H1 (cell line): Measurements from ENCODE around the gene ARRB1. TPM values are rescaled to one million over a fixed set of nuclear protein-coding genes. Genes with fewer than 3 reads are reported as not detected.

Experiments used
- CTCF ChIA-PET: fragments of 300-600 bp; sonication (Branson Sonifier 250); formaldehyde crosslinking; loops from one replicate; lab custom pipeline; 2021; ENCODE audit not compliant: partially characterized antibody; lab: Charles Lee
- POLR2A ChIA-PET: fragments of 300-600 bp; sonication (Branson Sonifier 250); formaldehyde crosslinking; loops from one replicate; lab custom pipeline; 2021; ENCODE audit warnings: inconsistent platforms; ENCODE audit not compliant: partially characterized antibody; lab: Charles Lee
- DNase-seq, 2 experiments: peaks; one replicate each; pipeline versions ENCODE4 v3.0.0 to v3.0.0-alpha.2; 2010 to 2022; ENCODE audit warnings: low spot score in 2 of 2, low read depth in 1 of 2, mixed read lengths in 1 of 2
- FAIRE-seq: peaks from 2 replicates; lab custom pipeline; 2011; peaks lifted over from hg19 to GRCh38; lab: Jason Lieb, UNC
- H2AFZ ChIP-seq: 2 replicates; pipeline ENCODE4 v1.8.1; 2012; ENCODE audit warnings: low read length, inconsistent platforms
- H2AK5ac ChIP-seq: 2 replicates; pipeline ENCODE4 v1.6.1; 2013; ENCODE audit warnings: low read depth, low read length
- H2BK120ac ChIP-seq: replicated peaks from 2 replicates; pipeline ENCODE3; 2013; ENCODE audit warnings: low read depth, low read length, inconsistent platforms
- H2BK12ac ChIP-seq: 2 replicates; pipeline ENCODE4 v1.6.1; 2013; ENCODE audit warnings: low read depth, low read length
- H2BK15ac ChIP-seq: 2 replicates; pipeline ENCODE4 v1.6.1; 2013; ENCODE audit warnings: low read length
- H2BK20ac ChIP-seq: 2 replicates; pipeline ENCODE4 v1.6.1; 2013; ENCODE audit warnings: low read length
- H2BK5ac ChIP-seq: 2 replicates; pipeline ENCODE4 v1.6.1; 2013; ENCODE audit warnings: low read depth, low read length
- H3K14ac ChIP-seq: 2 replicates; pipeline ENCODE4 v1.6.1; 2013; ENCODE audit warnings: inconsistent platforms; ENCODE audit not compliant: insufficient read length
- H3K18ac ChIP-seq: 2 replicates; pipeline ENCODE4 v1.6.1; 2013; ENCODE audit warnings: low read length; ENCODE audit errors: extremely low read depth
- H3K23ac ChIP-seq: 2 replicates; pipeline ENCODE4 v1.6.1; 2013; ENCODE audit warnings: inconsistent platforms; ENCODE audit not compliant: insufficient read length
- H3K23me2 ChIP-seq: 2 replicates; pipeline ENCODE4 v1.6.1; 2013; ENCODE audit warnings: low read depth, low read length
- H3K27ac ChIP-seq: 2 replicates; pipeline ENCODE4 v1.6.1; 2011; ENCODE audit warnings: low read depth, low read length, inconsistent platforms
- H3K27me3 ChIP-seq, 4 experiments: replicated peaks in 1 of 4; 1 replicate in 1 of 4; 2 replicates in 3 of 4; pipeline versions ENCODE4 v1.6.1 to v1.8.1; 2011 to 2013; ENCODE audit warnings: low read length in 3 of 4, mild to moderate bottlenecking in 3 of 4, inconsistent platforms in 2 of 4, mixed read lengths in 2 of 4, moderate library complexity in 1 of 4; ENCODE audit not compliant: control insufficient read depth in 3 of 4, insufficient read depth in 3 of 4; ENCODE audit errors: extremely low read depth in 1 of 4
- H3K36me3 ChIP-seq, 4 experiments: 2 replicates each; pipeline versions ENCODE4 v1.6.1 to v1.8.1; 2011 to 2013; ENCODE audit warnings: mild to moderate bottlenecking in 4 of 4, low read length in 3 of 4, moderate library complexity in 2 of 4, control low read depth in 1 of 4, inconsistent platforms in 1 of 4; ENCODE audit not compliant: insufficient read depth in 4 of 4, control insufficient read depth in 2 of 4
- H3K4ac ChIP-seq: replicated peaks from 2 replicates; pipeline ENCODE3; 2013; ENCODE audit warnings: low read length, low read depth, mixed read lengths, inconsistent platforms; ENCODE audit not compliant: insufficient read length
- H3K4me1 ChIP-seq, 4 experiments: replicated peaks in 1 of 4; 1 replicate in 1 of 4; 2 replicates in 3 of 4; pipeline versions ENCODE4 v1.6.1 to v1.8.1; 2011 to 2013; ENCODE audit warnings: low read length in 3 of 4, inconsistent platforms in 2 of 4, mixed read lengths in 1 of 4; ENCODE audit not compliant: insufficient read depth in 4 of 4, control insufficient read depth in 3 of 4
- H3K4me2 ChIP-seq, 2 experiments: 2 replicates each; pipeline versions ENCODE4 v1.6.1 to v1.8.1; 2011 to 2013; ENCODE audit warnings: low read depth in 2 of 2, low read length in 2 of 2, control low read depth in 1 of 2, inconsistent platforms in 1 of 2, mild to moderate bottlenecking in 1 of 2; ENCODE audit not compliant: insufficient read depth in 1 of 2
- H3K4me3 ChIP-seq, 4 experiments: fragments of 200-600, 300-600 bp in 1 of 4; sonication (generic), shearing (Covaris generic), sonication (Bioruptor Twin) in 1 of 4; 2 replicates each; pipeline versions ENCODE4 v1.5.1 to v1.8.1; 2011 to 2016; ENCODE audit warnings: low read length in 4 of 4, low read depth in 3 of 4, control low read depth in 2 of 4, inconsistent platforms in 2 of 4, mild to moderate bottlenecking in 2 of 4, mixed read lengths in 1 of 4, moderate library complexity in 1 of 4; ENCODE audit not compliant: insufficient read depth in 2 of 4; ENCODE audit errors: extremely low read depth in 1 of 4
- H3K56ac ChIP-seq: replicated peaks from 2 replicates; pipeline ENCODE3; 2013; ENCODE audit warnings: low read depth, mild to moderate bottlenecking, mixed read lengths, low read length, inconsistent platforms; ENCODE audit not compliant: insufficient read length
- H3K79me1 ChIP-seq: 2 replicates; pipeline ENCODE4 v1.6.1; 2013; ENCODE audit warnings: low read depth, low read length, control low read depth
- H3K79me2 ChIP-seq, 2 experiments: 2 replicates each; pipeline versions ENCODE4 v1.6.1 to v1.8.1; 2012 to 2013; ENCODE audit warnings: low read length in 2 of 2, mild to moderate bottlenecking in 2 of 2, inconsistent platforms in 1 of 2; ENCODE audit not compliant: insufficient read depth in 2 of 2, control insufficient read depth in 1 of 2
- H3K9ac ChIP-seq, 4 experiments: replicated peaks in 1 of 4; 1 replicate in 1 of 4; 2 replicates in 3 of 4; pipeline versions ENCODE4 v1.6.1 to v1.8.1; 2011 to 2013; ENCODE audit warnings: low read depth in 3 of 4, low read length in 3 of 4, control low read depth in 2 of 4, mild to moderate bottlenecking in 2 of 4, moderate library complexity in 2 of 4, inconsistent platforms in 1 of 4; ENCODE audit errors: extremely low read depth in 1 of 4
- H3K9me3 ChIP-seq, 2 experiments: 2 replicates each; pipeline versions ENCODE4 v1.6.1 to v1.8.1; 2012 to 2013; ENCODE audit warnings: mild to moderate bottlenecking in 2 of 2, moderate library complexity in 2 of 2, control low read depth in 1 of 2, inconsistent platforms in 1 of 2, low read depth in 1 of 2, low read length in 1 of 2, mixed read lengths in 1 of 2; ENCODE audit not compliant: insufficient read depth in 2 of 2
- H4K20me1 ChIP-seq, 2 experiments: replicated peaks in 1 of 2; 2 replicates each; pipeline versions ENCODE3 to v1.8.1; 2011 to 2013; ENCODE audit warnings: inconsistent platforms in 2 of 2, low read length in 2 of 2, mild to moderate bottlenecking in 1 of 2; ENCODE audit not compliant: insufficient read depth in 2 of 2, control insufficient read depth in 1 of 2
- H4K5ac ChIP-seq: 2 replicates; pipeline ENCODE4 v1.6.1; 2013; ENCODE audit warnings: low read length, low read depth, mixed read lengths, inconsistent platforms; ENCODE audit not compliant: insufficient read length
- H4K8ac ChIP-seq: 2 replicates; pipeline ENCODE4 v1.8.0; 2013; ENCODE audit warnings: mild to moderate bottlenecking, moderate library complexity, low read length, inconsistent platforms; ENCODE audit not compliant: insufficient read depth; ENCODE audit errors: extremely low read depth
- H4K91ac ChIP-seq: replicated peaks from 2 replicates; pipeline ENCODE3; 2013; ENCODE audit warnings: low read length, mixed read lengths, inconsistent platforms; ENCODE audit not compliant: insufficient read length
- KDM1A ChIP-seq: fragments of 200-600, 300-600 bp; sonication (generic); IDR thresholded peaks from 2 replicates; pipeline ENCODE4 v1.7.1; 2016; ENCODE audit warnings: mild to moderate bottlenecking, low read length, borderline replicate concordance
- RNF2 ChIP-seq: fragments of 200-900, 300-1000 bp; sonication (generic); IDR thresholded peaks from 2 replicates; pipeline ENCODE4 v1.7.1; 2016; ENCODE audit warnings: borderline replicate concordance, low read depth, mild to moderate bottlenecking, antibody characterized with exemption, low read length; ENCODE audit not compliant: poor library complexity, severe bottlenecking; ENCODE audit errors: missing control alignments
- SIRT6 ChIP-seq: IDR thresholded peaks from one replicate; pipeline ENCODE4 v1.7.1; 2012; ENCODE audit warnings: low read length, inconsistent platforms
- WGBS, 2 experiments: shearing (Covaris generic) in 1 of 2; methylation state at CpG; one replicate each; pipeline versions ENCODE4 v1.1.6 to v1.1.7; 2013 to 2015; ENCODE audit warnings: low lambda C conversion rate in 2 of 2, mixed read lengths in 2 of 2, inconsistent platforms in 1 of 2, low coverage in 1 of 2, missing lambda C conversion rate in 1 of 2; ENCODE audit not compliant: insufficient replicate concordance in 2 of 2, insufficient coverage in 1 of 2, insufficient read length in 1 of 2; ENCODE audit errors: extremely low coverage in 1 of 2, missing lambda C conversion rate in 1 of 2; 5-methylcytosine and 5-hydroxymethylcytosine counted together
- polyA plus RNA-seq, 7 experiments: library from polyadenylated mRNA; depleted of rRNA in 3 of 7; stranded (reverse) in 5 of 7; unstranded in 2 of 7; fragments of >200 nt in 5 of 7; fragments of 200-250 nt in 2 of 7; gene quantifications; 1 replicate in 5 of 7; 2 replicates in 1 of 7; 4 replicates in 1 of 7; pipeline versions ENCODE4 v1.2.1 to v1.2.3, GENCODE V29; 2011 to 2013; ENCODE audit warnings: missing spikeins in 2 of 7, mixed read lengths in 2 of 7
- total RNA-seq: library from RNA; stranded (reverse); fragmentation: NEBNext Ultra II Directional; extraction: Animal tissue kit (Norgen Biotek cat#: 25700); gene quantifications from 2 replicates; pipeline ENCODE4 v1.2.1, GENCODE V29; 2021

Gene ARRB1
- total and polyA plus RNA-seq, 2 of the 8 experiments (the other 6 are each of a cell fraction or from before 2014, with no cell fraction given): 9.4 to 31.8 TPM

GRCh38 chr11:75333022-75333806 lies 18.2 kb downstream of the ARRB1 start:
- Histone ChIP-seq H2BK120ac (peak overlapping the region; percentile 94), H4K20me1 (no peaks in the 10 kb centered on the region), H3K4me3 (no peak overlapping the region), H3K56ac (peak overlapping the region; percentile 90), H2BK5ac (peak overlapping the region; percentile 84; the same call in 1 of the 2 replicates), H4K5ac (peak overlapping the region; percentile 22), H3K36me3 (0 out of 8 replicates have a peak, but pooled peaks cover 0 to 2% (median 0%) of the 10 kb centered on the region in 4 experiments), H3K9ac (no peak overlapping the region), H3K18ac (peak overlapping the region; percentile 89), H4K8ac (no peak overlapping the region), H3K27me3 (no peaks in the 10 kb centered on the region), H3K4me2 (no peak overlapping the region), H3K9me3 (no peaks in the 10 kb centered on the region), H2AFZ (no peak overlapping the region), H3K4me1 (peaks cover 0 to 14% (median 8%) of the 10 kb centered on the region in 4 experiments; a peak in 6 of 7 replicates), H3K27ac (no peak overlapping the region), H3K23ac (no peak overlapping the region), H2BK15ac (peak overlapping the region; percentile 37; the same call in 1 of the 2 replicates), H2BK12ac (peak overlapping the region; percentile 90; the same call in 1 of the 2 replicates), H2AK5ac (peak overlapping the region; percentile 91; the same call in 1 of the 2 replicates), H3K79me1 (no peaks in the 10 kb centered on the region), H3K79me2 (no peaks in the 10 kb centered on the region), H4K91ac (peak overlapping the region; percentile 95), H3K23me2 (no peaks in the 10 kb centered on the region), H2BK20ac (peak overlapping the region; percentile 95; the same call in 1 of the 2 replicates), H3K4ac (peak overlapping the region; percentile 87), H3K14ac (peak overlapping the region; percentile 55)
- FAIRE-seq: no peak
- WGBS, 2 experiments: 80% methylated on average over 8 of the region's 8 CpGs; no CpG with 5 or more reads in 1 of the 2 experiments
- ChIA-PET POLR2A (interaction anchor here (0.9 to 6.2 kb wide), 8 partner anchors 8 to 203 kb away, joined by 3 to 51 read pairs (median 12); no protein-coding TSS in a partner anchor), CTCF (interaction anchor here (0.6 to 11.1 kb wide), 8 partner anchors 8 to 198 kb away, joined by 3 to 167 read pairs (median 7); no protein-coding TSS in a partner anchor)
- DNase-seq: no peak
- TF ChIP-seq SIRT6: no peak
- no peak for TF ChIP-seq RNF2
- TF ChIP-seq KDM1A: no peak
